Globus pallidus (tissue), 1 donor: ENCODE data around the gene BRINP3.
A peak's percentile ranks its signal among the peaks of the same experiment; 100 is the strongest.
"Not testable (repeated sequence)": the region's sequence is repeated elsewhere in the genome, so short reads cannot be mapped to it uniquely, and the experiment has no call there.

Experiments
- DNase-seq: peaks from one replicate; pipeline ENCODE4 v3.0.0-alpha.2; 2015; ENCODE audit warnings: low spot score

The BRINP3 gene

GRCh38 chr1:190179817-190180216 is 297.8 kb downstream of the BRINP3 start:
- no peak for DNase-seq

DNA sequence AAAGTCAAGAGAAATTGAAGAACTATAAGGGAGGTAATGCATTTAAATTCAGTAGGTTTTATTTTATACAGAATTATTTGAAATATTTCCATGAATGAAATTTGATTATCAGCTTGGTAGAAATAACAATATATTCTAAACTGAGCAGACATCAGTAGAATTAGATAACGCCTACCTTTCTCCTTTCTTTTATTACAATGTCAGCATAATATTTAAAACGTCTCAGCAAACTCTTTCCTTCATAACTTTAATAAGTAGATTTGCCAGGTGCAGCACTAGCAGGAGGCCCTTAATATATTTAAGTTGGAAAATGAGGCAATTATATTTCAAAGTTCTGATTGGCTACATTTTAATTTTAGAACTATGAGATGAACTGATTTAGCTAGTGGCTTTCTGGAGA is 298.8 kb downstream of the BRINP3 start:
- DNase-seq = no peak

DNA sequence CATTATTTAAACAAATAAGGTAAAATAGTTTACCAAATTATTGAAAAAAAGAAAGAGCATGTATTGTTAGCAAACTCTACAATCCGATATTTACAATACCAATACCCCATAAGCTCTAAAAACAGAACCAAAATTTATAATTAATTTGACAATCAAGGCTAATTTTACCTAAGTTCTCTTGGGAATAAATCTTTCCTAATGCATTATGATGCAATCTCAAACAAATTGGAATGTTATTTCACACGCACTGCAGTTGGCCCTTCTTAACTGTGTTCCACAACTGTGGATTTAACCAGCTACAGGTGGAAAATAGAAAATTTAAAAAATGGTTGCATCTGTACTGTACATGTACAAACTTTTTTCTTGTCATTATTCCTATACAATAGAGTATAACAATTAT is 300.1 kb downstream of the BRINP3 start:
- DNase-seq = no peak

- DNase-seq = no peak
Measured at GRCh38 chr1:190176776-190177175, 300.9 kb downstream of the BRINP3 start.

- DNase-seq = no peak
Measured at GRCh38 chr1:190175320-190175719, 302.3 kb downstream of the BRINP3 start.

GRCh38 chr1:190172651-190173430 is 304.8 kb downstream of the BRINP3 start:
- no peak for DNase-seq

- no peak for DNase-seq
Measured at GRCh38 chr1:190170321-190170720, 307.3 kb downstream of the BRINP3 start.

DNA sequence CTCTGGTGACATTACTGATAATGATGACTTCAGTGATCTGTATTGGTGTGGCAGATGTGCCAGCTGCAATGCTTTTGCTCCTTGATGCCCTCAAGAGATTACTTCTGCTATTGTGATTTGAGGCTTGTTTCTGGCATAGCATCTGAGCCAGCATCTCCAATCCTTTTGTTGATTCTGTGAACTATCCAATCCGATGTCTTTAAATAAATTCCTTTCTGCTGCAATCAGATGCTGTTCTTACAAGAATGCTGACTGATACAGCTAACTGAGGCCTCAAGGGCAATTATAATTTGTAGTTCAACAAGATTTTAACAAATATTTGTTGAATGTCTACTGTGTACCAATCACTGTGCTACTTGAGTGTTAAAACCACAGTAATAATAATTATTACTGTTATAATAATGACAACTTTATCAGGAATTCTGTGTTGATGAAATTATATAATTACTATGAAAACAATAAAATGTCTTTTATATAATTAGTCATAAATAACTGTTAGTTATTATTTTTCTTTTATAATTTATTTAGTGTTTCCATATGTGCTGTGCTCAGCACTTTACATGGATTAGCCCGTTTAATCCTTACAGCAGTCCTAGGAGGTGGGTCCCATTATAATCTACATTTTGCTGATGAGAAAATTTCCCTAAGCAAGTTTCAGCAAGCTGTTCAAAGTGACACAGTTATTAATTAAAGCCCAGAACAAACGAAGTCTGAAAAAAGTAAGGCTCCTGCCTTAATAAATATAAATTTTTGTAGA is 308.2 kb downstream of the BRINP3 start:
- no peak for DNase-seq

DNA sequence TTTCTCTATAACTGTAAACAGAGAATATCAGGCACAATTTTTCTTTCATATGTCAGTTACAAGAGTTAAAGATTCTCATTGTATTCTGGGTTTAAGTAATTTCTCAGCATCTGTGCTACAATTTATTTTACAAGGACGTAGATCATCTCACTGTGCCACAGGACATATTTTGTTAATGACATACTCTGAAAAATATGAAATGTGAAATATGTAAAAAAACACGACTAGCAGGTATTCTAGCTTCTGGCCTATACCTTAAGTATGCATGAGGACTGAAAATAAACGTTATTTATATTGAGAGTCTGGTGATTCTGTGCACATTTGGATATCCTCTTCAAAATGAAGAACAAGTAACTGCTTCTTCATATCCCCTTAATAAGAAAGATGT is 308.8 kb downstream of the BRINP3 start:
- DNase-seq = no peak

GRCh38 chr1:190168116-190168892 is 309.4 kb downstream of the BRINP3 start:
- DNase-seq = no peak

DNA sequence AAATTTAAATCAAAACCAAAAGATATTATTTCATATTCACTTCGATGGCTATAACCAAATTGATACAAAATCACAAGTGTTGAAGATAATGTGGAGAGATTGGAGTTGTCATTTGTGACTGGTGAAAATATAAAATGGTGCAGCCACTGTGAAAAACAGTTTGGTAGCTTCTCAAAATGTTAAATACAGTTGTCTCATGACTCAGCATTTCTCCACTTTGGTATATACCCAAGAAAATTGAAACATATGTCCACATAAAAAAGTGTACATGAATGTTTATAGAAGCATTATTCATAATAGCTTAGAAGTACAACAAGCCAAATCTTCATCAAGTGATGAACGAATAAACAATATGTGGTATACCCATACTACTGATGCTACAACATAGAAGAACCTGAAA is 318.5 kb downstream of the BRINP3 start:
- no peak for DNase-seq

- DNase-seq = peak; percentile 54
Measured at GRCh38 chr1:190154744-190155143, 322.9 kb downstream of the BRINP3 start.

- no peak for DNase-seq
Measured at GRCh38 chr1:190147616-190148015, 330.0 kb downstream of the BRINP3 start.

DNA sequence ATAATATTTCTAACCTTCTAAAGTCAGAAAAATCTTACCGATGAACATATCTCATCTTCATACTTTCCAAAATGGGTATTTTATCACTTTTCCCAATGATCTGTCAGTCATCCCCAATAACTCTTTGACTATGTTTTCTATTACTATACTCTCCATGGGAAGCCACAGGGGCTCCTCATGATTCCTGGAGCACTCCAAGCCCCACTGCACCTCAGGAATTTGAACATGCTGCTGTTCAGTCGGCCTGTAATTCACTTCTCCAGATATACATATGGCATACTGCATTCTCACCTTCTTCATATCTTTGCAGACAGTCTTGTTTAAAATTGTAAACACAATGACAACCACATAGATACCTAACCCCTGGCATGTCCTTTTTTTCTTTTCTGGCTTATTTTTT is 333.0 kb downstream of the BRINP3 start:
- DNase-seq = no peak

DNA sequence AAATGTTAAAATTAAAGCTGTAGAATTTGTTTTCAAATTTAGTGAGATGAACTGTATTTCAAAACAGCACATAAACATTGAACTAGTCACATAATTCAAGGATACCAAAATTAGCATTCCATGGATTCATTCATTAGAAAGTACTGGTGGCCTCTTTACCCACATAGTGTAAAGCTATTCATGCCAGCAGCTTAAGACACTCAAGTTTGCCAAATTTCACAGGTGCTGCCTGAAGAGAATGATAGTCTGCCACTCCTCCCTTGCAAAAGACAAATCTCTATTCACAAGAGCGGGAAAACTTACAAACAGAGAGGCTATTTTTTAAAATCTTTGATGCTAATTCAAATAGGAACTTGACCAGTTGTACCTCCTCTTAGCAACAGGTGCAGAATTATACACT is 337.0 kb downstream of the BRINP3 start:
- peak; percentile 12 for DNase-seq

DNA sequence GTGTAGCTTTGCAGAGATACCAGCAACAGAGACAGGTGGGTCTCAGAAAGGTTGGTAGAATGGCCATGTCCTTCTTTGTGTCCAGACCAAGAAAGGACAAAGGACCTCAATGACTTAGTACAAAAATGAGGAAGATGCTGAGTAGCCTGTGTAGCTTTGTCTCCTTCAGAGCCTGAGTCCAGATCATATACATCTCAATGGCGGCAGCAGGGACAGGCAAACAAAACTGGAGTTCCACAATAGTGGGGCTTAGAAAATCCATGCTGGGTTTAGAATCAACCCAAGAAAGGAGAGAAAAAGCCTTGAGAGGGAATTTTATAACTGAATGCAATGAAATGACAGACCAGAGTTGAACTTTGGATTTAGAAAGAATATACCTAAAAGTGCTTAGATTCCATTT is 339.0 kb downstream of the BRINP3 start:
- DNase-seq = no peak

DNA sequence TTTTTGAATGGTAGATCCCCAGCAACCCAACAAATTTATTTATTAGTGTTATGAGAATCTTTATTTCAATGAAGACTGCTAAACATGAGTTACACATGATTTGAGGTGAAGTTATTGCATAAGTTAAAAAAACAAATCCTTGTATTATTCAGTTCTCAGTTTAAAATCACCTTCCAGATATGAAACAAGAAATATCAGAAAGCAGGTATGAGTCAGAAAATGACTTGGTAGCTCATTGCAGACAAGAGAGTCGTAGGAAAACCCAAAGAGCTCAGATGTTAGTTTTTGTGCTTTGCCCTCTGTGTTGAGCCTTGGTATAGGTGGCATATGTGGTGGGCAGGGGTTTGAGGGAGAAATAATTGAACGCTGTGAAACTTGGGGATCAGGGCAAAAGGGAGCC is 339.4 kb downstream of the BRINP3 start:
- DNase-seq = no peak

GRCh38 chr1:190129366-190129765 is 348.3 kb downstream of the BRINP3 start:
- DNase-seq = peak; percentile 24

DNA sequence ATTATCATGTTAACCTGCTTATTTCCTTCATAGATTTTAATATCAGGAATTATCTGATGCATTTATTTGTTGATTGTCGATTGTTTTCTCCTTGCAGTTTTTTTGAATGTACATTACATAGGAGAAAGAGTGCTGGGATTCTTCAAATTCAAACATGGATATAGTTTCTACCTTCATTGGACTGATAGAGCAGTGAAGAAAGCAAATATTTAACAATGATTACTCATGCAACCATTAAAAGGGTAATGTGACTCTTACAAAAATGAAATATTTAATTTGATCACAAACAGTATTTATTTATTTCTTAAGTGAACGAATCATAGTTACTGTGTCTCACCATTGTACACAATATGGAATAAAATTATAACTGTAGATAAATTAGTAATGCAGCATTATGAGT is 350.9 kb downstream of the BRINP3 start:
- DNase-seq = no peak

- DNase-seq = no peak
Measured at GRCh38 chr1:190124068-190124467, 353.6 kb downstream of the BRINP3 start.

GRCh38 chr1:190120564-190120963 is 357.1 kb downstream of the BRINP3 start:
- not testable (repeated sequence) for DNase-seq

GRCh38 chr1:190119683-190120082 is 358.0 kb downstream of the BRINP3 start:
- DNase-seq = no peak

- no peak for DNase-seq
Measured at GRCh38 chr1:190116921-190117320, 360.7 kb downstream of the BRINP3 start.
